ES-I3 (cell line): ENCODE results near the gene TRAPPC10.
A peak's percentile ranks its signal among the peaks of the same experiment; 100 is the strongest.
"Not testable (repeated sequence)": the region's sequence is repeated elsewhere in the genome, so short reads cannot be mapped to it uniquely, and the experiment has no call there.

Source experiments
- H3K36me3 ChIP-seq: 2 replicates; pipeline ENCODE4 v1.6.1; 2013; ENCODE audit warnings: mild to moderate bottlenecking, low read length, control low read depth, moderate library complexity; ENCODE audit not compliant: insufficient read depth
- H3K4me1 ChIP-seq: 2 replicates; pipeline ENCODE4 v1.6.1; 2013; ENCODE audit warnings: mild to moderate bottlenecking, control low read depth, low read length; ENCODE audit not compliant: insufficient read depth
- H3K9ac ChIP-seq: 2 replicates; pipeline ENCODE4 v1.6.1; 2013; ENCODE audit warnings: low read depth, mild to moderate bottlenecking, low read length, moderate library complexity
- H3K9me3 ChIP-seq: 2 replicates; pipeline ENCODE4 v1.6.1; 2013; ENCODE audit warnings: mild to moderate bottlenecking, low read length, moderate library complexity; ENCODE audit not compliant: control insufficient read depth, insufficient read depth

The TRAPPC10 gene

DNA sequence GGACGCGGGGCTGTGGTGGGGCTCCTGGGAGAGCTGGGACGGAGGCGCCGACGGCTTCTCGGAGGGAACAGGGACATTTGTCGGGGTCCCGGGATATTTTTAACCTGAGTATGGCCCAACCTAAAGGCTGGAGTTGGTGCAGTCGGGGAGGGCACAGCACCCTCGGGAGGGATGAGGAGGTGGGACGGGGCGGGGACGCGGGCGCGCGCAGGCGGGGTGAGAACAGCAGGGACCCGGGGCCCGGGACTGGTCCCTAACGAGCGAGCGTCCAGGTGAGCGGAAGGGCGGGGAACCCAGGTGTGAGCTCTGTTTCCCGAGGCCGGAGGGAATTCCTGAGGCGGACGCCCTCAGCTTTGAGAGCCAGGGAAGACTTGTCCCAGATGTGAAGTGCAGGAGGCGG is 95.5 kb downstream of the TRAPPC10 start:
- not testable (repeated sequence) for H3K36me3 ChIP-seq, H3K9me3 ChIP-seq, H3K4me1 ChIP-seq
- peak overlapping the region; percentile 6; the same call in 1 of the 2 replicates for H3K9ac ChIP-seq

DNA sequence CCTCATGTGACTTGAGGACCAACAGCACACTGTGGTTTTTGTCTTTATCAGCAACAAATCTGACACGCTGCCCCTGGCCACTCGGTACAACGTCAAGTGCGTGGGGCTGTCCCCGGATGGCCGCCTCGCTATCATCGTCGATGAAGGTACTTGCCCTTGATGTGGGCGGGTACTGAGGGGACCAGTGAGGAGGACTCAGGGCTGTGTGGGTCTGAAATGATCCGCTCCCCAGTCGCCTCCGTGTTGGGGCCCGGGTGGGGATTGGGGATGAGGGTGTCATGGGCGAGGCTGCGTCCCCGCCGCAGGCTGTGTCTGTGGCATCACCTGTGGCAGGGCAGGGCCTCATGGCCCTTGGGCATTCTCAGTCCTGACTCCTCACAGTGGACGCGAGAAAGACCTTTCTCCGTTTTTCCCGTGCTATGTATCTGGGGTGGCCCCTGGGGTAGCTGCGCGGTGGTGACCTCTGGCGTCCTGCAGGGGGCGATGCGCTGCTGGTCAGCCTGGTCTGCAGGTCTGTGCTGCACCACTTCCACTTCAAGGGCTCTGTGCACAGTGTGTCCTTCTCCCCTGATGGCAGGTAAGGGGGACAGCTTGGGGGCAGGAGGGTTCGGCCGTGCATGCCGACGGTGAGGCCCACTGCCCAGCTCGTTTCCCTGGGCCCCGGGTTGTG is 101.7 kb downstream of the TRAPPC10 start:
- H3K9me3 ChIP-seq, result not testable (repeated sequence)

DNA sequence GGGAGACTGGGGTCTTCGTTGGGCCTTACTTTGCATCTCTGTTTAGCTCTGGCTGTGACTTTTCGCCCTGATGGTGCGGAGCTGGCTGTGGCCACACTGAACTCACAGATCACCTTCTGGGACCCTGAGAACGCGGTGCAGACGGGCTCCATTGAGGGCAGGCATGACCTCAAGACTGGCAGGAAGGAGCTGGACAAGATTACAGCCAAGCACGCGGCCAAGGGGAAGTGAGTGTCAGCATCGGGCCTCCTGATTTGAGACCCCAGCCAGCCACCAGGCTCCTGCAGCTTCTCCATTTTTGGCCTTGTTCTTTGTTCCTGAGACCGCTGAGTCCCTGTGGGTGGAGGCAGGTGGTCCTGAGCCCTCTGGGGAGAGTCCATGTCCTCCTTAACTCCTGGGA is 110.0 kb downstream of the TRAPPC10 start:
- H3K9ac ChIP-seq, H3K36me3 ChIP-seq, H3K4me1 ChIP-seq, H3K9me3 ChIP-seq: not testable (repeated sequence)

More for the DNA sequence above, 101.7 kb downstream of the TRAPPC10 start:
- H3K4me1 ChIP-seq, H3K36me3 ChIP-seq, H3K9ac ChIP-seq: not testable (repeated sequence)

DNA sequence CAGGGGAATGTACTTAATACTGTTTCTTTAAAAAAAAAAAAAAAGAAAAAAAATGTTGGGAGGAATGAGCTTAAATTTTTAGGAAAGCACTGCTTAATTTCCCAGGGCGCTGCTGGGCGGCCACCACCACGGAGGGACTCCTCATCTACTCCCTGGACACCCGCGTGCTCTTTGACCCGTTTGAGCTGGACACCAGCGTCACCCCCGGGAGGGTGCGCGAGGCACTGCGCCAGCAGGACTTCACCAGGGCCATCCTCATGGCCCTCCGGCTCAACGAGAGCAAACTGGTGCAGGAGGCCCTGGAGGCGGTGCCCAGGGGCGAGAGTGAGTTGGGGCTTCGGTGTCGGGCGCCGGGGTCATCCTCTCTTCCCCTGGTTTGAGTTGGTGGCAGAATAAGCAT is 115.7 kb downstream of the TRAPPC10 start:
- H3K9ac ChIP-seq, H3K4me1 ChIP-seq, H3K9me3 ChIP-seq, H3K36me3 ChIP-seq: not testable (repeated sequence)

DNA sequence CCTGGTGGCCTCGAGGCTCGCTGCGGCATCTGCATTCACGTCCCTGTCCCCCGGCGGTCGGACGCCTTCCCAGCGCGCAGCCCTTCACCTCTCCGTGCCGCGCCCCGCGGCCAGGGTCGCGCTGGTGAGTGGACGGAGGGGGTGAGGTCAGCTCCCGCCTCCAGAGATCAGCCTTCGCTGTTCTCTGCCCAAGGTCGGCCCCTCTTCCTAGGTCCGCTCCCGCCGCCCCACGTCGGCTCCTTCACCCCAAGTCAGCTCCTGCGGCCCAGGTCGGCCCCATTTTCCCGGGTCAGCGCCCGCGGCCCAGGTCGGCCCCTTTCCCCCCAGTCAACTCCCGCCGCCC is 121.6 kb downstream of the TRAPPC10 start:
- not testable (repeated sequence) for H3K9ac ChIP-seq, H3K36me3 ChIP-seq, H3K9me3 ChIP-seq, H3K4me1 ChIP-seq

DNA sequence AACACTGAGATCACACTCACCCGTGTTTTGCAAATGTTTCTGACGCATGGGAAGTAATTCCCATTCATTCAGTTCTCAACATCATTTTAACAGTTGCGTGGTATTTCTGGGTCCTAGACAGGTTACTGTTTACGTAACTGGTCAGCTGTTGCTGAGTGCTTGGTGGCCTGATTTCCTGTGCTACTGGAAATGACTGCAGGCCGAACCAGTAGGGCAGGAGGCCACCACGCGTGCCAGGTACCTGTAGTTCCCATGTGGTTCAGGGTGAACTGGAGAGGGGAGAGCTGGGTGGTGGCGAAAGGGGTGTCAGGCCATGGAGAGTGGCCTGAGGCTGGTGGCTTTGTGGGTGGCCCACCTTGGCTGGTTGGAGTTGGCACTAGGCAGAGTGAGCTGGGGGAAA is 122.6 kb downstream of the TRAPPC10 start:
- H3K36me3 ChIP-seq, H3K9ac ChIP-seq, H3K9me3 ChIP-seq, H3K4me1 ChIP-seq: not testable (repeated sequence)

DNA sequence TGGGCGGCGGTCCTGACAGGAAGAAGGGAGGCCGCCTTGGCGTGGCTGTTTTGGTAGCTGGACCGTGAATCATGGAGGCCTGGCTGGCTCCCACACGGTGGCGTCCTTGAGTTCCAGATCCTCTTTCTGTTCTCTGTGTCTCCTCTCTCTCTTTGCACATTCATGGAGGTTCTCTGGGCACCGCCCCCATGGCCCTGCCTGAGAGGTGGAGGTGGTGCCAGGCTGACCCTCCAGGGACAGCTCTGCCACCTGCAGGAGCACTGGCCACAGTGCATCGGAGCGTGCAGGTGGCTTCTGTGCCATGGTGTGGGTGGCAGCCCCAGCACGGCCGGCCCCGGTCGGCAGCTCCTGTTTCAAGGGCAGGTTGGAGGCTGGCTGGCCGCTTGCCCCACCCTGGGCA is 125.9 kb downstream of the TRAPPC10 start:
- H3K9ac ChIP-seq, H3K4me1 ChIP-seq, H3K9me3 ChIP-seq, H3K36me3 ChIP-seq: not testable (repeated sequence)

DNA sequence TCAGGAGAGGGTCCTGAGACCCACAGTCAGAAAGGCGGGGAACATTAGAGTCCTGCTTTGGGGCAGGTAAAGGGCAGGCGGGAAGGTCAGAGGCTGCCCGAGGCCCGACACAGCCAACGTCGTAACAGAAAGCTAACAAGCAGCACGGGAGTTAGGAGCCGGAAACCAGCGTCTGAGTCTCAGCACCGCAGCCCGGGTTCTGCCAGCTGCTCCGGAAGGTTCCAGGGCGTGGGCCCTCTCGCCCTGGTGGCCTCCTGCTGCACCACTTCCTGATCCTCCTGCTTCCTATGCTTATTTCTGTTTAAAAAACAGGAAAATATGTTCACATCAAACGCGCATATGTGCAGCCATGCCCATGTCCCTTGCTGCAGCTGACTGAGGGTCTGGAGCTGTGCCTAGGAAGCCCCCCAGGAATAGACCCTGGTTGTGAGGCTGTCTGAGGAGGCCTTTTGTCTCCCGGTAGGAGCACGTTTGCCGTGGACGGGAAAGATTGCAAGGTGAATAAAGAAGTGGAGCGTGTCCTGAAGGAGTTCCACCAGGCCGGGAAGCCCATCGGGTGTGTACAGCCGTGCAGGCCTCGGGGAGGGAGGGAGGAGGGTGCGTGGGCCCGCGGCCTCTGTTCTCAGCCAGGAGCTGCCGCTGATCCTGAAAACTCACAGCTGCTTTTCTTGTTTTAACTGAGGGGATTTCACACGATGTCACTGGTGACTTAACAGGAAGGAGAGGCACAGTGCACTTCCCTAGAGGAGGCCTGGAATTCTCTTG is 127.9 kb downstream of the TRAPPC10 start:
- H3K36me3 ChIP-seq, H3K9ac ChIP-seq, H3K4me1 ChIP-seq, H3K9me3 ChIP-seq: not testable (repeated sequence)

DNA sequence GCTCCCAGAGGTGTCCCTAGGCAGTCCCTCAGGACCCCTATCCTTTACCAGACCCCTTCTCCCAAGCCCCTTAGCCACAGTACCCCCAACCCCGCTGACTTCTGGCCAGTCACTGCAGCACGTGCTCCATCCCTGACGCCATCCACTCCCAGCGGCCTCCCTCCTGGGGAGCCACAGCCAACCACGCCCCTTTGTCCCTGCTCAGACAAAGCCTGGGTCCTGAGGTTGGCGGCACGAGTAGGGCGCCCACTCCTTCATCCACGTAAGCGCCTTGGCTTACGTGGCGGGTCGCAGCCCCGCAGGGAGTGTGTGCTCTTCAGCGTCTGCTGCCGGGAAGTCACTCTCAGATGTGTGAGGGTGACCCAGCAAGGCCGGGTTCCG is 128.4 kb downstream of the TRAPPC10 start:
- H3K4me1 ChIP-seq, H3K9ac ChIP-seq, H3K9me3 ChIP-seq, H3K36me3 ChIP-seq: not testable (repeated sequence)

DNA sequence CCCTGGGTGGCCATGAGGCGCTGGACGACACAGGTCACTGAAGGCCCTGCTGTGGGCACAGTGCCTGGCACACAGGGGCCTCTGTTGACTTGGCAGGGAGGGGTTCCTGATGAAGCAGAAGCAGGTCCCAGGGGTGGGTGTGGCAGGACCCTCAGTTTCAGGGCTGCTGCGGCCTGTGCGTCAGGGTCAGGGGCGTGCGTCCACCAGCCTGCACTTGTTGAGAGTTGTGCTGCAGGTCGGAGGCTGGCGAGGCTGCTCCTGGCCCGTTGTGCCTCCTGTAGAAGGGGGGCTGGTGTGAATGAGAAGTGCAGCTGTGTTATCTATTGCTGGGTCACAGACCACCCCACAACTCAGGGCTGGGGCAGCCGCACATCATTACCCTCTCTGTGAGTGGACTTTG is 130.4 kb downstream of the TRAPPC10 start:
- not testable (repeated sequence) for H3K4me1 ChIP-seq, H3K9me3 ChIP-seq, H3K36me3 ChIP-seq, H3K9ac ChIP-seq

DNA sequence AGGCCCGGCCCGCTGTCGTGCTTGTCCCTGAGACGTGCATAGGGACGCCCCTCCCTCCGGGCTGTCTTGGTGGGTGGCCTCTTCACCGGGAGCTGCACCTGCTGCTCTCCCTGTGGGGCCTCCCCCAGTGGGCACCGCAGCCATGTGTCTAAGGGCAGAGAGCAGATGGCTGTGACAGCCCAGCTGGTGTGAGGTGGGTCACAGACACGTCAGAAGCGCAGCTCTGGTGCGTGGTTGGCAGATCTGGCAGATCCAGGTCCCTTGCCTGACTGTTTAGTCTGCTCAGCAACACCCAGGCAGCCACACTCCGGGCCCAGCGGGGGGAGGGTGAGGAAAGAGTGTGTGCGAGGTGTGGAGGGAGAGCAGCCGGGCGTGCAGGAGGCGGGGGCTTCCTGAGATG is 131.3 kb downstream of the TRAPPC10 start:
- not testable (repeated sequence) for H3K9me3 ChIP-seq, H3K9ac ChIP-seq

DNA sequence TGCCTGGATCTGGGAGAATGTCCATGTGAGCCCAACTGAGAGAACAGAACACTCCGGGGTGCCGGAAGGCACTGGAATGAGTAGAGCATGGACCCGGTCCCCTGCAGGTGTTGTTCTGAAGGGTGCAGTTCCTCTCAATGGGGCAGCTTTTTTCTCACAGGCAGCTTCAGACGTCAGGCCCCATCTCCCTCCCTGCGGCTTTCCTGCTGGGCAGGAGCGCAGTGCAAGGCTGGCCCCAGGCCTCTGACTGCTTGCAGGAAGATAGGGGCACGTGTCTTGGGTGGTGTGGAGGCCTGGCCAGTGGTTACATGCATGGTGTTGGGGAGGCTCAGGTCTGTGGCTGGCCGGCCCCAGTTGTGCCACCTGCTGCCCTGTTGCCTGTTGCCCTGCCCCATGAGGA is 131.9 kb downstream of the TRAPPC10 start:
- H3K9me3 ChIP-seq, H3K9ac ChIP-seq, H3K36me3 ChIP-seq, H3K4me1 ChIP-seq: not testable (repeated sequence)

More for the DNA sequence above, 131.3 kb downstream of the TRAPPC10 start:
- H3K4me1 ChIP-seq, H3K36me3 ChIP-seq: not testable (repeated sequence)

DNA sequence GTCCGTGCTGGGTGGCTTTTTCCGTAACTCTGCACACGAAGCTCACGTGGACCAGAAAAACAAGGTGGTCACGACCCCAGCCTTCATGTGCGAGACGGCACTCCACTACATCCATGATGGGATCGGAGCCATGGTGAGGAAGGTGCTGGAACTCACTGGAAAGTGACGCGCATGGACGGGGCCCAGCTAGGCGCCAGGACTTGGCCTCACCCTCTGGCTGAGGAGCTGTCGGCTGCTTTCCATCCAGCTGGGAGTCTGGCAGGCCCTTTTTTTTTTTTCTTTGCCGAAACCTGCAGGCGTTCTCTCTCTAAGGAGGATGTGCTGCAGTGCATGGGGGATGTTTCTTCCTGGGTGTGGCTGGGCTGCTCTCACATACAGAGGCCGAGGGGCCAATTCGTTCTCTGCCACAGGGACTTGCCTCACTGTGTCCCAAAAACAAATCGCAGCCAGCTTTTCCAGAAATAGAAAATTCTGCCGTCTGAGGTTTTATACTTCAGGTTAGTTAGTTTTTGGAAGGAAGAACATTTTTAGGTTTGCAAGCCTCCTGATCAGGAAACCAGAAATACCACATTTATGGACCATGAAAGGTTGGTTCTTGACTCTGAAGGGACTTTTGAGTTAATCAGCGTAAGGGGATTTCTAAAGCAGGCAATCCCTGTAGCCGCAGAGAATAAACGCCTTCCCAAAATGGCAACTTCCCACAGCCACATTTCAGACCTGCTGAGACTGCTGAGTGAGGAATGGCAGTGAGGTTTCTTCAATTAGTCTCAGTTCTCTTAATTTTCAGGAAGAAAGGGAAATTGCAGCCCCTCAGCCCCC is 132.9 kb downstream of the TRAPPC10 start:
- H3K36me3 ChIP-seq, H3K4me1 ChIP-seq, H3K9ac ChIP-seq, H3K9me3 ChIP-seq: not testable (repeated sequence)

DNA sequence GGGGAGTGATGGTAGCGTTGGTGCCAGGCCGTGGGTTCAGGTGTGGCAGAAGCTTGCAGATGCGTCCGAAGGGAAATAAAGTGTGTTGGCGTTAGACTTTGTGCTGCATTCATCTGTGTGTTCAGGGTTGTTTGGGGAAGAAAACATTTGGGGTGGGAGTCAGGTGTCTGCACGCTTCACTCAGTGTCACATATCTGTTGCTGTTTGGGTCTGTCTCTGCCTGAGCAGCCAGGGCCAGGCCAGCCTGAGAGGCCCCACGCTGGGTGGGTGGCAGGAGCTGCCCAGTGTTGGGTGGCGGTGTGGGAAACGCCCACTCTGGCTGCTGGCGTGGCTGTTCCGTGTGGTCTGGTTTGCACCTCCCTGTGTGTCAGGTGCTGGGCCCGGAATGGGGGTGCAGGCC is 133.5 kb downstream of the TRAPPC10 start:
- H3K36me3 ChIP-seq, H3K9ac ChIP-seq, H3K9me3 ChIP-seq, H3K4me1 ChIP-seq: not testable (repeated sequence)

DNA sequence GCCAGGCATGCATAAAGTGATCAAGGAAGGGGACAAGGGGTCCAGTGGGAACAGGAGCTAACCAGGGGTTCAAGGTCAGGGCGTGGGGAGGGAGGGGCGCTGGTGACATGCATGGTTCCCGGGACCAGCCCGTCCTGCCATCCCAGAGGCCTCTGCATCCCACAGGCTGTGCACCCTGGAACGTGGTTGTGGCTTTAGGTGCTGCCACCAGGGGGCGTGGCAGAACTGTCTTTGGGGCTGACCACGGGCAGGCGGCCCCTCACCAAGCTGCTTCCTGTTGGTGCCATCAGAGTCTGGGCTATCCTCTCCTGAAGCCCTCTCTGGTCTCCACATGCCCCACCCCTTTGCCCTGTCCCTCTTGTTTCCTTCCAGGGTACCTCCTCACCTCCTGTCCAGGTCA is 135.0 kb downstream of the TRAPPC10 start:
- H3K36me3 ChIP-seq, H3K4me1 ChIP-seq, H3K9ac ChIP-seq, H3K9me3 ChIP-seq: not testable (repeated sequence)
